GM12891 (cell line): Measurements from ENCODE around the gene ALK.

ENCODE experiments used
- PAX5 ChIP-seq: IDR thresholded peaks from 2 replicates; pipeline ENCODE4 v1.6.1; 2011; ENCODE audit warnings: low read length, moderate library complexity, mild to moderate bottlenecking; ENCODE audit not compliant: insufficient read depth, severe bottlenecking
- POLR2A ChIP-seq: IDR thresholded peaks from 2 replicates; pipeline ENCODE4 v1.6.1; 2011; ENCODE audit warnings: low read depth, low read length, control low read depth
- POLR2AphosphoS5 ChIP-seq: IDR thresholded peaks from 2 replicates; pipeline ENCODE4 v1.6.1; 2011; ENCODE audit warnings: low read depth, low read length, control low read depth
- POU2F2 ChIP-seq: IDR thresholded peaks from 2 replicates; pipeline ENCODE4 v1.6.1; 2011; ENCODE audit warnings: low read depth, mild to moderate bottlenecking, control low read depth, low read length, moderate library complexity
- SPI1 ChIP-seq: IDR thresholded peaks from 2 replicates; pipeline ENCODE4 v1.6.1; 2011; ENCODE audit warnings: low read depth, low read length, control low read depth
- TAF1 ChIP-seq: IDR thresholded peaks from 2 replicates; pipeline ENCODE4 v1.6.1; 2011; ENCODE audit warnings: low read depth, low read length, control low read depth

GRCh38 chr2:29433128-29433527 lies 488.3 kb downstream of the ALK start:
- TF ChIP-seq POLR2AphosphoS5 (no peak), SPI1 (no peak), TAF1 (no peak), POLR2A (no peak), POU2F2 (no peak), PAX5 (no peak)
